ENCODE measurements around the gene FBXL15. TPM values are rescaled to one million over a fixed set of nuclear protein-coding genes. Genes with fewer than 3 reads are reported as not detected.

Gene FBXL15
- total RNA-seq, 1 experiment from 2014 or later, result 24.6 TPM

DNA sequence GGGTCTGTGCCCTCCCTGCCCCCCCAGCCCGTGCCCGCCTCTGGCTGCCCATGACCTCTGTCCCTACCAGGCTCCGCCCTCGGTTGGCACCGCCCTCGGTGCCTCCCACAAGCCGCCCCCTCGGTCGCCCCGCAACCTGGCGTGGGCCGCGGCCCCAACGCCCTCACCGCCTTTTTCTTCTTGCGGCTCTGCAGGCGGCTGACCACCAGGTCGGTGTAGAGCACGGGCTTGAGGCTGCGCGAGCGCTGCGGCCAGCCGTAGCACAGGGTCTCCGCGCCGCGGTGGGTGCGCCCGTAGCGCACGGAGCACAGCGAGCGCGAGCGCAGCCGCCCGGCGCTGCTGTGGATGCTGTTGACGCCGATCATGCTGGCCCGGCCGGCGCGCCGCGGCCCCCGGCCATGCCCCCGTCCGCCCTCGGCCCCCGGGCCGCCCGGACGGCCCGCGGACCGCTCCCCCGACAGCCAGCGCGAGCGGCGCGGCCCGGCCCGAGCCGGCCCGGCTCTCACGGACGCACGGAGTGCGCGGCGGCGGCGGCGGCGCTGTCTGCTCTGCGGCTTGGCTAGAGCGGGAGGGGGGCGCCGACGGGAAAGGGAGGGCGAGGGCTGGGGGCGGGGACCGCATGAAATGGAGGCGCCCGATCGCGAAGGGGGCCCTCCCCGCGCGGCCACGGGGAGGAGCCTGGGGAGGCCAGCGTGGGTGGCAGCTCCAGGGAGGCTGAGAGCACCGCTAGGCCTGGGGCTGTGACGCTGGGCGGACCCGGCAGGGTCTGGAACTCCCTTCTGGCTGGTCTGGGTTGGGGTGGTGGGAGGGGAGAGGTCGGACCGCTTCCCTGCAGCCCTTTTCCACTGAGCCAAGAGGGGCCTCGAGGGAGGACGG is 11.7 kb upstream of the FBXL15 start:
- POLR2A ChIA-PET, result interaction anchor here (1.7 kb wide), 1 partner anchor 12 kb away, joined by 9 read pairs; the partner anchor contains the start of gene FBXL15
- Mint-ChIP-seq H3K4me3 (peak overlapping the region; percentile 69), H3K9me3 (no peaks in the 10 kb centered on the region), H3K36me3 (no peaks in the 10 kb centered on the region), H3K27me3 (ENCODE audit: low read depth) (peaks cover 67% of the 10 kb centered on the region), H3K27ac (no peak overlapping the region), H3K4me1 (peaks cover 30% of the 10 kb centered on the region)
- CTCF ChIA-PET, result interaction anchor here (0.9 to 5.5 kb wide), 9 partner anchors 10 to 179 kb away, joined by 3 to 61 read pairs (median 13); partner anchors contain the start of genes FBXL15 and NFKB2
- DNase-seq (ENCODE audit: low spot score), result peak; percentile 55
- peak; percentile 29 for ATAC-seq
- no peak for TF ChIP-seq USF2 (CRISPR knock-in tag; IDR thresholded peaks at IDR 0.05)
- 0 out of 2 replicates have a peak, but pooled peaks have one; percentile 10 for TF ChIP-seq IRF2 (CRISPR knock-in tag; IDR thresholded peaks at IDR 0.05; ENCODE audit: borderline replicate concordance, low read depth)
- TF ChIP-seq SP1 (CRISPR knock-in tag; conservative IDR thresholded peaks at IDR 0.05), result peak; percentile 51; the same call in 1 of the 2 replicates
- TF ChIP-seq, protein P1, sequence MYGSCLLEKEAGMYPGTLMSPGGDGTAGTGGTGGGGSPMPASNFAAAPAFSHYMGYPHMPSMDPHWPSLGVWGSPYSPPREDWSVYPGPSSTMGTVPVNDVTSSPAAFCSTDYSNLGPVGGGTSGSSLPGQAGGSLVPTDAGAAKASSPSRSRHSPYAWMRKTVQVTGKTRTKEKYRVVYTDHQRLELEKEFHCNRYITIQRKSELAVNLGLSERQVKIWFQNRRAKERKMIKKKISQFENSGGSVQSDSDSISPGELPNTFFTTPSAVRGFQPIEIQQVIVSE (CRISPR knock-in tag; IDR thresholded peaks at IDR 0.05; ENCODE audit: borderline replicate concordance), result no peak
- TF ChIP-seq, protein P2, sequence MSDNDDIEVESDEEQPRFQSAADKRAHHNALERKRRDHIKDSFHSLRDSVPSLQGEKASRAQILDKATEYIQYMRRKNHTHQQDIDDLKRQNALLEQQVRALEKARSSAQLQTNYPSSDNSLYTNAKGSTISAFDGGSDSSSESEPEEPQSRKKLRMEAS (CRISPR knock-in tag; IDR thresholded peaks at IDR 0.05), result 0 out of 2 replicates have a peak, but pooled peaks have one; percentile 33
- TF ChIP-seq NR3C1 (CRISPR knock-in tag; conservative IDR thresholded peaks at IDR 0.05; ENCODE audit: low read depth), result no peak

DNA sequence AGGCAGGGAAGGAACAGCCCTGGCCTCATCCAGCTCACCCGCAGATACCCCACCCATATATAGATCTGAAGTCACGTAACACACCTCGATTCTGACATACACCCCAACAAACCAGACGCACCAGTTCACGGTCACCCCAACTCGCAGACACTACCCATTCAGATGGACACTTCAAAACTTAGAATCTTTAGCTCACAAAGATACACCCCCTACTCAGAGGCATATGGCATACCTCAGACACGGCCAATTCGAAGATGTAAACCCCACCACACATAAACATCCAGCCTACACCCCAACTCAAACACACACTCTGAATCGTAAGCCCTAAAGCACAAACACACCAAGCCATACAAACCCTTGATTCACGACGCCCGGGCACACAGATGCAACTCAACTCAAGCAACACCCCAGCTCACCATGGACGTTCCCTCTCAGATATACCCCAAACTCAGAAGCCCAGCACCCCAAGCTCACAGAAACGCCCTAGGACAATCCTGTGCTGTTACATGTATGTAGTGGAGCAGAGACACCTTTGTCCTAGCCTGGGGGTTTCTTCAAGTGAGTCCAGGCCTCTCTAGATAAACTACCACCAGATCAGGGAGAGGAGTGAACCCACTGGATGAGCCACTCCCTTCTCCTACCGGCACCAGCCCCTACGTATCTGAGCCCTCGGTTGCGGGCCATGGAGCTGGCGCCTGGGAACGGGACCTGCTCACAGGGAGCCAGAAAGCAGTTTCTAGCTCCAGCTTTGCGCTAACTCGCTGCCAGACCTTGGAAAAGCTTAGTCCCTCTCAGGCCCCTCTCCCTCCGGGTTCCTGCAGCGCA is 10.8 kb upstream of the FBXL15 start:
- DNase-seq (ENCODE audit: low spot score) (peak; percentile 40), ATAC-seq (peak; percentile 16)
- H3K4me1 Mint-ChIP-seq, result peaks cover 30% of the 10 kb centered on the region
- H3K36me3 Mint-ChIP-seq, result no peaks in the 10 kb centered on the region
- H3K9me3 Mint-ChIP-seq, result no peaks in the 10 kb centered on the region
- no peak overlapping the region for H3K27ac Mint-ChIP-seq
- TF ChIP-seq ZNF232 (CRISPR knock-in tag; IDR thresholded peaks at IDR 0.05) (no peak), AFF4 (CRISPR knock-in tag; IDR thresholded peaks at IDR 0.05; ENCODE audit: borderline replicate concordance) (no peak), PRDM15 (CRISPR knock-in tag; IDR thresholded peaks at IDR 0.05) (0 out of 2 replicates have a peak, but pooled peaks have one; percentile 13)
- TF ChIP-seq, protein P3, sequence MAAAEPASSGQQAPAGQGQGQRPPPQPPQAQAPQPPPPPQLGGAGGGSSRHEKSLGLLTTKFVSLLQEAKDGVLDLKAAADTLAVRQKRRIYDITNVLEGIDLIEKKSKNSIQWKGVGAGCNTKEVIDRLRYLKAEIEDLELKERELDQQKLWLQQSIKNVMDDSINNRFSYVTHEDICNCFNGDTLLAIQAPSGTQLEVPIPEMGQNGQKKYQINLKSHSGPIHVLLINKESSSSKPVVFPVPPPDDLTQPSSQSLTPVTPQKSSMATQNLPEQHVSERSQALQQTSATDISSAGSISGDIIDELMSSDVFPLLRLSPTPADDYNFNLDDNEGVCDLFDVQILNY (CRISPR knock-in tag; IDR thresholded peaks at IDR 0.05), result no peak
- H3K4me3 Mint-ChIP-seq, result peak overlapping the region; percentile 69
- ChIA-PET POLR2A (interaction anchor here (1.1 to 1.7 kb wide), 4 partner anchors 11 to 52 kb away, joined by 3 to 9 read pairs (median 4); partner anchors contain the start of genes CUEDC2 and FBXL15), CTCF (interaction anchor here (0.8 to 5.5 kb wide), 12 partner anchors 11 to 240 kb away, joined by 3 to 61 read pairs (median 8); partner anchors contain the start of genes FBXL15 and NFKB2)
- peaks cover 67% of the 10 kb centered on the region for H3K27me3 Mint-ChIP-seq (ENCODE audit: low read depth)

All from WTC11 (cell line).